HUES48 (cell line): Measurements from ENCODE around the gene SHOX.
"Not testable (repeated sequence)": the region's sequence is repeated elsewhere in the genome, so short reads cannot be mapped to it uniquely, and the experiment has no call there.

Experiments used
- H3K27ac ChIP-seq: one replicate; pipeline ENCODE4 v1.7.0; 2013; ENCODE audit warnings: low read depth, low read length, inconsistent platforms
- H3K27me3 ChIP-seq: 2 replicates; pipeline ENCODE4 v1.6.1; 2013; ENCODE audit warnings: mild to moderate bottlenecking, low read length; ENCODE audit not compliant: control insufficient read depth, insufficient read depth
- H3K36me3 ChIP-seq: 2 replicates; pipeline ENCODE4 v1.6.1; 2013; ENCODE audit warnings: low read length; ENCODE audit not compliant: control insufficient read depth, insufficient read depth
- H3K4me1 ChIP-seq: 2 replicates; pipeline ENCODE4 v1.6.1; 2013; ENCODE audit warnings: mild to moderate bottlenecking, low read length; ENCODE audit not compliant: control insufficient read depth, insufficient read depth
- H3K4me3 ChIP-seq: 2 replicates; pipeline ENCODE4 v1.5.1; 2013; ENCODE audit warnings: mild to moderate bottlenecking, low read depth, low read length
- H3K9ac ChIP-seq: 2 replicates; pipeline ENCODE4 v1.6.1; 2013; ENCODE audit warnings: mild to moderate bottlenecking, low read depth, low read length, moderate library complexity
- H3K9me3 ChIP-seq: 2 replicates; pipeline ENCODE4 v1.6.1; 2013; ENCODE audit warnings: low read length; ENCODE audit not compliant: control insufficient read depth, insufficient read depth

SHOX gene

GRCh38 chrX:630612-631496 lies at the start of gene SHOX:
Gene SHOX, plus strand, starts transcription at chrX:630791. Its CDS starts 107 bp downstream, at chrX:630898.
- no peaks in the 10 kb centered on the region for H3K36me3 ChIP-seq
- H3K4me1 ChIP-seq, result peaks cover 27% of the 10 kb centered on the region
- peaks cover 97% of the 10 kb centered on the region for H3K27me3 ChIP-seq
- H3K4me3 ChIP-seq, result peak within 1 kb of the TSS; percentile 52
- H3K27ac ChIP-seq, result no peak within 1 kb of the TSS
- H3K9ac ChIP-seq, result no peak within 1 kb of the TSS
- no peaks in the 10 kb centered on the region for H3K9me3 ChIP-seq

GRCh38 chrX:581066-581465 lies 49.5 kb upstream of the SHOX start:
- Histone ChIP-seq H3K9me3 (no peaks in the 10 kb centered on the region), H3K27me3 (no peaks in the 10 kb centered on the region; the same call in 1 of the 2 replicates), H3K36me3 (no peaks in the 10 kb centered on the region), H3K9ac (no peak overlapping the region), H3K4me1 (no peaks in the 10 kb centered on the region; the same call in 1 of the 2 replicates), H3K4me3 (no peak overlapping the region), H3K27ac (no peak overlapping the region)

GRCh38 chrX:581720-582298 lies 48.8 kb upstream of the SHOX start:
- no peaks in the 10 kb centered on the region; the same call in 1 of the 2 replicates for H3K27me3 ChIP-seq
- no peaks in the 10 kb centered on the region for H3K36me3 ChIP-seq
- no peaks in the 10 kb centered on the region; the same call in 1 of the 2 replicates for H3K4me1 ChIP-seq
- H3K9me3 ChIP-seq, result no peaks in the 10 kb centered on the region
- no peak overlapping the region for H3K27ac ChIP-seq
- no peak overlapping the region for H3K4me3 ChIP-seq
- H3K9ac ChIP-seq, result no peak overlapping the region

- Histone ChIP-seq H3K27ac (no peak overlapping the region), H3K36me3 (no peaks in the 10 kb centered on the region), H3K9ac (no peak overlapping the region), H3K9me3 (no peaks in the 10 kb centered on the region), H3K4me3 (no peak overlapping the region), H3K4me1 (no peaks in the 10 kb centered on the region; the same call in 1 of the 2 replicates), H3K27me3 (no peaks in the 10 kb centered on the region)
These were observed 46.0 kb upstream of the SHOX start for GRCh38 chrX:584572-584971.

GRCh38 chrX:585115-585808 lies 45.3 kb upstream of the SHOX start:
- no peak overlapping the region for H3K4me3 ChIP-seq
- H3K9ac ChIP-seq, result no peak overlapping the region
- H3K4me1 ChIP-seq, result no peaks in the 10 kb centered on the region; the same call in 1 of the 2 replicates
- no peaks in the 10 kb centered on the region for H3K9me3 ChIP-seq
- no peaks in the 10 kb centered on the region for H3K36me3 ChIP-seq
- no peak overlapping the region for H3K27ac ChIP-seq
- no peaks in the 10 kb centered on the region for H3K27me3 ChIP-seq

- Histone ChIP-seq H3K9me3 (no peaks in the 10 kb centered on the region), H3K27ac (no peak overlapping the region), H3K9ac (no peak overlapping the region), H3K27me3 (no peaks in the 10 kb centered on the region), H3K36me3 (no peaks in the 10 kb centered on the region), H3K4me1 (no peaks in the 10 kb centered on the region; the same call in 1 of the 2 replicates), H3K4me3 (no peak overlapping the region)
These were observed 44.2 kb upstream of the SHOX start for GRCh38 chrX:586351-586750.

- not testable (repeated sequence) for H3K4me1 ChIP-seq, H3K36me3 ChIP-seq, H3K9me3 ChIP-seq, H3K27me3 ChIP-seq, H3K9ac ChIP-seq, H3K4me3 ChIP-seq, H3K27ac ChIP-seq
These were observed 41.3 kb upstream of the SHOX start for GRCh38 chrX:589261-589660.

- no peak overlapping the region for H3K27ac ChIP-seq
- no peak overlapping the region for H3K9ac ChIP-seq
- no peaks in the 10 kb centered on the region for H3K27me3 ChIP-seq
- peaks cover 5% of the 10 kb centered on the region for H3K9me3 ChIP-seq
- no peaks in the 10 kb centered on the region for H3K36me3 ChIP-seq
- H3K4me3 ChIP-seq, result no peak overlapping the region
- no peaks in the 10 kb centered on the region for H3K4me1 ChIP-seq
These were observed 39.7 kb upstream of the SHOX start for GRCh38 chrX:590693-591404.

- no peaks in the 10 kb centered on the region for H3K27me3 ChIP-seq
- H3K27ac ChIP-seq, result peak overlapping the region; percentile 40
- H3K4me1 ChIP-seq, result no peaks in the 10 kb centered on the region
- no peak overlapping the region for H3K4me3 ChIP-seq
- H3K36me3 ChIP-seq, result no peaks in the 10 kb centered on the region
- peaks cover 21% of the 10 kb centered on the region for H3K9me3 ChIP-seq
- no peak overlapping the region for H3K9ac ChIP-seq
These were observed 30.5 kb upstream of the SHOX start for GRCh38 chrX:599837-600715.

- H3K27ac ChIP-seq, H3K9me3 ChIP-seq, H3K9ac ChIP-seq, H3K4me3 ChIP-seq, H3K4me1 ChIP-seq, H3K36me3 ChIP-seq, H3K27me3 ChIP-seq: not testable (repeated sequence)
These were observed 27.6 kb upstream of the SHOX start for GRCh38 chrX:603029-603428.
